Cardiac fibroblast (primary cell): ENCODE measurements around the gene GPR18.

Source experiments
- DNase-seq, 2 donors: peaks; one replicate each; pipeline versions ENCODE4 v3.0.0 to v3.0.0-alpha.2; 2010; ENCODE audit warnings: low read depth in 2 of 2
- H3K4me3 ChIP-seq, 2 donors: replicated peaks in 1 of 2; 1 replicate in 1 of 2; 2 replicates in 1 of 2; pipeline ENCODE4 v1.5.1; 2011; ENCODE audit warnings: low read depth in 2 of 2, low read length in 2 of 2, mild to moderate bottlenecking in 2 of 2, moderate library complexity in 1 of 2
- TF ChIP-seq, protein P1 (sequence below): IDR thresholded peaks from one replicate; pipeline ENCODE4 v1.5.1; 2011; ENCODE audit warnings: low read depth, mild to moderate bottlenecking, low read length, inconsistent platforms

GPR18 gene

DNA sequence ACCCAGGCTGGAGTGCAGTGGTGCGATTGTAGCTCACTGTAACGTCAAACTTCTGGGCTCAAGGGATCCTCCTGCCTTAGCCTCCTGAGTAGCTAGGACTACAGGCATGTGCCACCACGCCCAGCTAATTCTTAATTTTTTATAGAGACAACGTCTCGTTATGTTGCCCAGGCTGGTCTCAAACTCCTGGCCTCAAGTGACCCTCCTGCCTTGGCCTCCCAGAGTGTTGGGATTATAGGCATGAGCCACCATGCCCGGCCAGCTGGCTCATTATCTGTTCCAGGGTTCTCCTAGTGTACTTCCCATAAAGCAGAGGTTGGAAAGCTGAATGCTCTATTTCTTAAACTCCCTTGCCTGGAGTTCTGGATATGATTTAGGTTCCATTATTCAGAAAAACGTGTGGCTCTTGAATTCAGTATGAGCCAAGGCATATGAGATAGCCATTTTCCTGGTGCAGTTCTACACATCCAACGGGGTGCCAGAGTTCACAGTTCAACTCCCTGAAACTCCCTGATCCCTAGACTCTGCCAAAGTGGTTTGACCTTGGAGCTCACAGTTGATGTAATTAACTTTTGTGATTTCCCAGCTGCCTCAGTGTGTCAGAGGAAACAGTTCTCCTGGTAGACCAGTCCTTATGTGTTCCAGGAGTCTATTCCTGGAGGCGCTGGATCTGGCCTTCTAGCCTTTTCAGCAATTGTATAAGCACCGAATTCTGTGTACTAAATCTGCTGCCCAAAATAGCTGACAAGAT is 27.4 kb upstream of the GPR18 start:
- TF ChIP-seq, protein P1, sequence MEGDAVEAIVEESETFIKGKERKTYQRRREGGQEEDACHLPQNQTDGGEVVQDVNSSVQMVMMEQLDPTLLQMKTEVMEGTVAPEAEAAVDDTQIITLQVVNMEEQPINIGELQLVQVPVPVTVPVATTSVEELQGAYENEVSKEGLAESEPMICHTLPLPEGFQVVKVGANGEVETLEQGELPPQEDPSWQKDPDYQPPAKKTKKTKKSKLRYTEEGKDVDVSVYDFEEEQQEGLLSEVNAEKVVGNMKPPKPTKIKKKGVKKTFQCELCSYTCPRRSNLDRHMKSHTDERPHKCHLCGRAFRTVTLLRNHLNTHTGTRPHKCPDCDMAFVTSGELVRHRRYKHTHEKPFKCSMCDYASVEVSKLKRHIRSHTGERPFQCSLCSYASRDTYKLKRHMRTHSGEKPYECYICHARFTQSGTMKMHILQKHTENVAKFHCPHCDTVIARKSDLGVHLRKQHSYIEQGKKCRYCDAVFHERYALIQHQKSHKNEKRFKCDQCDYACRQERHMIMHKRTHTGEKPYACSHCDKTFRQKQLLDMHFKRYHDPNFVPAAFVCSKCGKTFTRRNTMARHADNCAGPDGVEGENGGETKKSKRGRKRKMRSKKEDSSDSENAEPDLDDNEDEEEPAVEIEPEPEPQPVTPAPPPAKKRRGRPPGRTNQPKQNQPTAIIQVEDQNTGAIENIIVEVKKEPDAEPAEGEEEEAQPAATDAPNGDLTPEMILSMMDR, result no peak
- DNase-seq, result peak in 1 of 2 donors; percentile 22
- H3K4me3 ChIP-seq, result no peak overlapping the region

DNA sequence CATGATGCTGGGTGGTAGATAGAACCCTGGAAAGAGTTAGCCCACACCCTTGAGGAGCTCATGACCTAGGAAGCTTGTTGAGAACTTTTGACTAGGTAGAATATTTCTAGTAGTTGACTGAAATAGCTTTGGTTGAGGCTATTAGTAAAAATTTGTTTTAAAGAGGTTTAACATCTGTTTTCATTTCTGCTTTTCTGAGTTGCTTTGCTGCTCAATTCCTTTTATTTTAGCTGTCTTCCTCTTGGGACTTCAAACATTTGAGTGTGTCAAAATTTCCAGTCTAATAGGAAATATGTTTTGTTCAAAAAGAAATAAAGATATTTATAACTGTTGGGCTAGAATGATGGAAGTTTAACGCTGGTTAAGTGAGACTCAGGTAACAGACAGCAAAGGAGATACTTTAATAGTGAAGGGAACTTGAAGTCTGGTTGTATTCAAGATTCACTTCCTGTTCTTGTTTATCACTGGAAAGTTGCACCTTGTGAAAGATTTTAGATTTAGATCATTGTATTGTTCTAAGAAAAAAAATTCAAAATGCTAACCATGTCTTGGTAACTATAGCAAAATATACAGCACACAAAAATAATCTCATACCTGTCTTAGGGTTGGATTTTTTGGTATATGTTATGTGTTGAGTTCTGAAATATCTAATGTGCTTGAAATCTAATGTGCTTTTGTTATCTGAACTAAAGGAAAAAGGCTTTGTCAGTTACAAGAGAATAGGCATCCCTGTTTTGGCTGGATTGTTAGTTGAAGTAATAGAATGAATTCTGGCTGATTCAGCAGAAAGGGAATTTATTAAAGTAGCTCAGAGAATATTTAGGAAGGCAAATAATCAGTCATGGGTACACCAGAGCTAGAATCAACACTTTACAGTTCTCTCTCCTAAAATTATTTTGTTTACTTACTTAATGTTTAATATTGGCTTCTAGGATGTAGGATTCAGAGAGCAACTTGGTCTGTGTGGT is 24.4 kb upstream of the GPR18 start:
- TF ChIP-seq, protein P1, result no peak
- H3K4me3 ChIP-seq, result no peak overlapping the region
- peak in 1 of 2 donors; percentile 23 for DNase-seq

DNA sequence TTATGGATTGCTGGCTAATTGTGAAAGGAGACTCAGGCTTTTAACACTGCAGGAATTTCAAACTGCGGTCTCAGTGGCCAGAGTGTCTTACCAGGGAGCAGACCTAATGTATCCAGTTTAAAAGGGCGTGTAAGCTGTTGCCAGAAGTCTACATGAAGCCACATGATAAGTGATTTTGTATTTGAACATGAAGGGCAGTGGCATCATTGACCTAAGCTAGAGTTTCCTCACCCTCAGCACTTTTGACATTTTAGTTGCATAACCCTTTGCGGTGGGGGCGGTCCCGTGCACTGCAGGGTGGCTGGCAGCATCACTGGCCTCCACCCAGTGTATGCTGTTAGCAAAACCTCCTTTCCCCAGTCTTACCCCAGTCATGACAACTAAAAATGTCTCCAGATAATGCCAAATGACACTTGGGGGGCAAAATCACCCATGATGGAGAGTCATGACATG is 23.7 kb upstream of the GPR18 start:
- TF ChIP-seq, protein P1, result no peak
- no peak overlapping the region for H3K4me3 ChIP-seq
- DNase-seq, result no peak

DNA sequence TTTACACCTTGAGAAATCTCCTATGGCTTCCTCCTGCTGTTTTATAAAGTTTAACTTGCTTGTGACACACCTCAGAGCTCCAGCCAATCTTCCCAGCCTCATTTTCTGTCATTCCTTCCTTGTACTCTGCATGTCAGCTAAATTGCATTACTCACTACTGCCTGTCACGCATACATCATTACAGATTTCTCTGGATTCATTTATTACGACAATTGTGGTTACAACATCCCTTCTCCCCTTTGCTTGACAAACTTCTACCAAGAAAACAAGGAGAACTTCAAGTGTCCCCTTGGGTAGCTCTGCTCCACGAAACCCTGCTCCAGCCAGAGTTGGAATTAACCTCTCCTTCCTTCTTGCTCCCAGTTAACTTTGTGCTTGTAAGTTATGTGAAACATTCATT is 22.0 kb upstream of the GPR18 start:
- peak; percentile 8 to 49 for DNase-seq
- TF ChIP-seq, protein P1, result no peak
- no peak overlapping the region for H3K4me3 ChIP-seq

DNA sequence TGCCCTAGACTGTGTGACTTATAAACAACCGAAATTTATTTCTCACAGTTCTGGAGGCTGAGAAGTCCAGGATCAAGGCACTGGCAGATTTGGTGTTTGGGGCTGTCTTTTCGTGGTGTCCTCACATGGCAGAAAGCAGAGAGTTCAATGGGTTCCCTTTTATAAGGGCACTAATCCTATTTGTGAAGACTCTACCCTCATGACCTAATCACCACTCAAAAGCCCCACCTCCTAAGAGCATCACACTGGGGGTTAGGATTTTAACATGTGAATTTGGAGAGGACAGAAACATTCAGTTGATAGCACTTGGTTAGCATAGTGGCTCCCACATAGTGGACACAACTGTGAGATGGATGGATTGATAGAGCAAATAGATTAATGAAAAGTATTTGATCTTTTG is 21.5 kb upstream of the GPR18 start:
- TF ChIP-seq, protein P1, result no peak
- no peak for DNase-seq
- H3K4me3 ChIP-seq, result no peak overlapping the region

DNA sequence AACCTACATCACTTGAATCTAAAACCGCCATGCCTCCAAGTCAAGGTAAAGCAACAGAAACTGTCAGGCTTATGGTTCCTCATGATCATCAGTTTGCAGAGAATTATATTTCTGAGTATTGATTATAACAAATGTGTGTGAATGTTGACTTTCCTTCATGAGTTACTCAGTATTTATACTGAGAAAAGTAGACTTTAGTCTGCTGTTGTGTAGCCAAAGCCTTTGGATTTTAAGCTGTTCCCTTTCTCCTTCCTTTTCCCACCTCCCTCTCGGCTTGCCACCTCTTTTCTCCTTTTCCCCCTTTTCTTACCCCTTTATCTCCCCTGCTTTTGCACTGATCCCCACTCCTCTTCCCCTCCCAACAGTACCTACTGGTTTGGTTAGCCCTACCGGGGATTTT is 20.7 kb upstream of the GPR18 start:
- no peak overlapping the region for H3K4me3 ChIP-seq
- TF ChIP-seq, protein P1, result no peak
- DNase-seq, result no peak
